GM12873 (cell line): ENCODE data around the gene BNC2.

Experiments used
- TF ChIP-seq, protein P1 (sequence below): IDR thresholded peaks from 2 replicates; pipeline ENCODE4 v1.5.1; 2012; ENCODE audit warnings: low read depth, mild to moderate bottlenecking, moderate library complexity, low read length, control low read depth; ENCODE audit not compliant: insufficient read depth; ENCODE audit errors: missing control alignments

Gene BNC2

DNA sequence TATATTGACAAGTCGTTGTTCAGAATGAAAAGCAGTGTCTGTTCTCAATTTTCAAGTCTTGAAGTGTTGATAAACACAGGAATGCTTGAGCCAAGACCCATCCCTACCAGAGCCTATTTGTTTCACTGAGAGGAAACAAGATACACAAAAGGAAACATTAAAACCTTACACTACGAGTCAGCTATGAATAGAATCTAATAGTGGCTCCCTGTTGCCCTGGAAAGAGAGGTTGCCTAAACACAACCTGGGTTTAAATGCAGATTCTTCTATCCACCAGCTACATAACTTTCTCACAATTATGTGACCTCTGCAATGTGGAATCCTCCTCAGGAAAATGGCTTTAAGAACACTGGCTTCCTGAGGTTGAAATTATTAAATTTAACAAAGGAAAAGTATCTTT is 29.1 kb upstream of the BNC2 start:
- TF ChIP-seq, protein P1, sequence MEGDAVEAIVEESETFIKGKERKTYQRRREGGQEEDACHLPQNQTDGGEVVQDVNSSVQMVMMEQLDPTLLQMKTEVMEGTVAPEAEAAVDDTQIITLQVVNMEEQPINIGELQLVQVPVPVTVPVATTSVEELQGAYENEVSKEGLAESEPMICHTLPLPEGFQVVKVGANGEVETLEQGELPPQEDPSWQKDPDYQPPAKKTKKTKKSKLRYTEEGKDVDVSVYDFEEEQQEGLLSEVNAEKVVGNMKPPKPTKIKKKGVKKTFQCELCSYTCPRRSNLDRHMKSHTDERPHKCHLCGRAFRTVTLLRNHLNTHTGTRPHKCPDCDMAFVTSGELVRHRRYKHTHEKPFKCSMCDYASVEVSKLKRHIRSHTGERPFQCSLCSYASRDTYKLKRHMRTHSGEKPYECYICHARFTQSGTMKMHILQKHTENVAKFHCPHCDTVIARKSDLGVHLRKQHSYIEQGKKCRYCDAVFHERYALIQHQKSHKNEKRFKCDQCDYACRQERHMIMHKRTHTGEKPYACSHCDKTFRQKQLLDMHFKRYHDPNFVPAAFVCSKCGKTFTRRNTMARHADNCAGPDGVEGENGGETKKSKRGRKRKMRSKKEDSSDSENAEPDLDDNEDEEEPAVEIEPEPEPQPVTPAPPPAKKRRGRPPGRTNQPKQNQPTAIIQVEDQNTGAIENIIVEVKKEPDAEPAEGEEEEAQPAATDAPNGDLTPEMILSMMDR = no peak

DNA sequence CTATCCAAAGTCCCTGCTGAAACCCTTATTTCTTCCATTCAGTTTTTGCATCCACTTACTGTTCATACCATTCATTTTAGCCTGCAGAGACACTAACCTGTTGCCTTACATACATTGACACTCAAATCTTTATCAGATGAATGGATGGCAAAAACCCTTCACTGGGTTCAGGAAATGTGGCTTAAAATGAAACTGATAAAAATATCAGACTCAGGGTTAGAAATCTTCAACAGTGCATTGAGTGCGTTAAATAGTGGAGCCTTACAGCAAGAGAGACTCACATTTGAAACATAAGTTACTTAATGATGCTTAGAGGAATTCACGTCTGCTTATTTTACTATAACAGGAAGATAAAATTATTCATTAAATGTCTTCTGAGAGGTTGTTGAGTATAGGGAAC is 28.0 kb upstream of the BNC2 start:
- TF ChIP-seq, protein P1 = no peak

DNA sequence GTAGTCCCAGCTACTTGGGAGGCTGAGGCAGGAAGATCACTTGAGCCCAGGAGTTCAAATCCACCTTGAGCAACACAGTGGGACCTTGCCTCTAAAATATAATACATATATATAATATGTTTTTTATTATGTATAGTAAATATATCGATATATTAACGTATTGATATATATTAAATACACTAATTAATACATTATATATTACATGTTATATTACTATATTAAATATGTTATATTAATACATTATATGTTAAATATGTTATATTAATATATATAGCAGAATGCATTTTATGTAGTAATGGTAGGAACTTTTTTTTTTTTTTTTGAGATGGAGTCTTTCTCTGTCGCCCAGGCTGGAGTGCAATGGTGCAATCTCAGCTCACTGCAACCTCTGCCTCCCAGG is 18.1 kb upstream of the BNC2 start:
- TF ChIP-seq, protein P1 = no peak

DNA sequence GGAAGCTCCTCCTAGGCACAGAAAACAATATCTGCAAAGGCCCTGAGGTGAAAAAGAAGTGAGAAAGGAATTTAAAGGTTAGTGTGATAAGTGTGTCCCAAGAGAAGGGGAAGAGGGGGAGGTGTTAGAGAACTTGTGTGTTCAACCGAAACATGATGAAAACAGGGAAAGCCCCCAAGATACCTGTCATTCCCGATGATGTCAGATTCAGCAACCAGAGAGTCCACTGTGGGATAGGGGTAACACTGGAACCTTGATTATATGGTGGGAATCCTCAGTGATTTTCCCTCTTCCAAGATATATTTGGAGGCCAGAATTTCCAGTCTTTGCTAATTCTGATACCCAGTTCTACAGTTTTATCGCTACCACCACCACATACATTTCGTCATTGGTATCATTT is 15.5 kb upstream of the BNC2 start:
- TF ChIP-seq, protein P1 = no peak

DNA sequence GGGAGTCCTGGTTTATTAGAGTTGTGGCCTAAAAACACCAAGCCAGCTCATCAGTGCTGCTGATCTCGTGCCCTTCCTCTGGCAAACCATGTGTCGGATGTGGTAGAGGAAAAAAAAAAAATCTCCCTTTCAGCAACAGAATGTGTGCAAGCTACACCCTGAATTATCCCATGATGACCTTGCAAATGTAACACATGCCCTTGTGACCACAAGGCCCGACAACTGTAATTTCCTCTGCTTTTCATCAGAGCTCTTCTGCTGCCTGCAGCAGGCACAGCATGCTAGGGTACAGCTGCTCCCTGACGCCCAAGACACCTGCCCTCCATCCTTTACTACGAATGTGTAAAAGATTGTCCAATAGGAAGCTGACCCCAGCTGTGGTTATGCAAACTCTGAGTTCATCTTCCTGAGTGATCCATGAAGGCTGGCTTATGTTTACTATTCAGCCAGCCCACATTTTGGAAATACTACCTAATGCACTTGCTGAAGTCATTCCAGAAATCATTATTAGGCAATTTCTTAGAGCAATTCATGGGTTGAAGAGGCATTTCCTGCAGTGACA is 14.6 kb upstream of the BNC2 start:
- TF ChIP-seq, protein P1 = no peak

DNA sequence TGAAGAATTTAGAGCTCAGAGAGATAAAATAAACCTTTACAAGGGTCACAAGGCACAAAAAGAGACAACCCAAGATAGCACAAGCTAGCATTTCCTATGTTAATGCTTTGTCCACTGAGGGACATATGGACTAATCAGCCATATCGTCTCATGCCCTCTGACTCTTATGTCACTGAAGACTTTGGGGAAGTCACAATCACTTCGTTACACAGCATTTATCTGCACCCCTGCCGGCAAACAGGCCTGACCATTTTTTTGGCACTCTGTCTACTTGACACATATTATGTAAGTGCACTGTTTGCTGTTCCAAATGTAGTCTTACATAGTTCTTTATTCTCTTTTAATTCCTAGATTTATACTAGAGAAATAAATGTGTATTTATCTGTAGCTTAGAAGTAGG is 13.9 kb upstream of the BNC2 start:
- TF ChIP-seq, protein P1 = no peak

DNA sequence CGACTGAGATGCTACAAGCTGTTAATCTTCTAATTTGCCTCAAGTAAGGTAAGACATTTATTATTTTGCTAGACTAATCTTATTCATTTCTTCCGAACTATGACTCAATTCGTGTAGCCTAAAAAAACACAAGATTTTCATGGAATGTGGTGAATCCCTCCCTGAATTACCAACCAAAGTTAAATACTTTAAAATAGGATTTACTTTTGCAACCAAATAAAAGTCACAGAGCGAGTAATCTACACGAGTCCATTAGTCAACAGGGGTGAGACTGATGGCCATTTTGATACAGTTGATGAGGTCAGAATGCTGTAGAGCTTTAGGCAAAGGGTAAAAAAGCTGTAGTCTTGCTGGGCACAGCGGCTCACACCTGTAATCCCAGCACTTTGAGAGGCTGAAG is 13.1 kb upstream of the BNC2 start:
- TF ChIP-seq, protein P1 = no peak

DNA sequence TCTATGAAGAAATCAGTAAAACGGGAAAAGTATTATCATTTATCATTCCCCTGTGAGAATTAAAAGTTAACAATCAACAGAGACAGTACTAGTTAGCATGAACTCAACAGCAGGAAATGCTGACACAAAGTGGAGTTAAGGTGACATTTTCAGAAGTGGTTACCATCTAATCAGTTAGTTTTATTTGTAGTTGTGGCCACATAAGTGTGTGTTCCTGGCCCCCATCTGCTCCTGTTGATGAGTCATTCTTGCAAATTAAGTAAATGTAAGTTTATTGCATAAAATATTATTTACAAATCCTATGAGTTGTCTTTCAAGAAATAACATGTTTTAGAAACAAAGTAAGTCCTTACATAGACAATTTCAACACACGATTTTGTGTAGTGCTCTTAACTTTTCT is 8.9 kb upstream of the BNC2 start:
- TF ChIP-seq, protein P1 = no peak
